ENCODE results near the gene TACSTD2. TPM values are rescaled to one million over a fixed set of nuclear protein-coding genes. Genes with fewer than 3 reads are reported as not detected.

The TACSTD2 gene
- total and polyA plus RNA-seq, 2 donors (not counting 1 experiment from before 2014, with no cell fraction given) = not detected

- POLR2A ChIA-PET = no interaction called here
- intact Hi-C loops (cut with micrococcal nuclease) = no loop called here
- no peak for ATAC-seq (ENCODE audit: low read depth)
- Mint-ChIP-seq H3K4me3 (no peak overlapping the region), H3K4me1 (no peaks in the 10 kb centered on the region), H3K27me3 (peaks cover 41% of the 10 kb centered on the region), H3K27ac (no peak overlapping the region), H3K9me3 (ENCODE audit: insufficient read depth) (peaks cover 2% of the 10 kb centered on the region)
- WGBS (ENCODE audit: insufficient coverage) = 90% methylated on average over 5 of the region's 6 CpGs
- H2AFZ ChIP-seq (ENCODE audit: insufficient read depth, low read depth, low read length, poor library complexity, severe bottlenecking) = no peak overlapping the region
- H3K9ac ChIP-seq (ENCODE audit: low read length) = no peak overlapping the region
- DNase-seq = no peak
- H3K79me2 ChIP-seq (ENCODE audit: control insufficient read depth, insufficient read depth, low read length) = no peaks in the 10 kb centered on the region
- H3K9me3 ChIP-seq (ENCODE audit: control extremely low read depth in 1 of 3, control insufficient read depth in 2 of 3, insufficient read depth in 1 of 3, low read length in 2 of 3) = peaks cover 1 to 5% (median 3%) of the 10 kb centered on the region in 3 donors
- no peak overlapping the region for H3K27ac ChIP-seq (ENCODE audit: low read length in 2 of 2)
- no peaks in the 10 kb centered on the region for H3K4me1 ChIP-seq (ENCODE audit: control insufficient read depth in 2 of 2, insufficient read depth in 2 of 2, low read length in 2 of 2)
- no peak overlapping the region for H3K4me2 ChIP-seq (replicated peaks; ENCODE audit: low read depth, low read length, poor library complexity, severe bottlenecking)
- H4K20me1 ChIP-seq (ENCODE audit: control insufficient read depth, insufficient read depth, low read length, poor library complexity, severe bottlenecking) = no peaks in the 10 kb centered on the region
- H3K4me3 ChIP-seq (ENCODE audit: control extremely low read depth in 1 of 5, extremely low read depth in 1 of 5, insufficient read depth in 1 of 5, low read depth in 2 of 5, low read length in 4 of 5) = no peak overlapping the region
- CTCF ChIA-PET = interaction anchor here (0.8 kb wide), 1 partner anchor 91 kb away, joined by 3 read pairs; no protein-coding TSS in a partner anchor
- TF ChIP-seq EZH2 (IDR thresholded peaks at IDR 0.05; ENCODE audit: borderline replicate concordance, insufficient read depth, low read depth, low read length, poor library complexity, severe bottlenecking) (no peak), CTCF (IDR thresholded peaks at IDR 0.05) (no peak)
- H3K36me3 ChIP-seq (replicated peaks in 1 of 2; ENCODE audit: control extremely low read depth in 1 of 2, control insufficient read depth in 1 of 2, extremely low read depth in 1 of 2, insufficient read depth in 2 of 2, low read length in 1 of 2) = no peaks in the 10 kb centered on the region
- H3K27me3 ChIP-seq (replicated peaks in 1 of 4; ENCODE audit: control extremely low read depth in 1 of 4, control insufficient read depth in 3 of 4, insufficient read depth in 4 of 4, low read length in 3 of 4) = peaks cover 0 to 10% (median 4%) of the 10 kb centered on the region in 4 experiments
These were observed 15.4 kb downstream of the TACSTD2 start for GRCh38 chr1:58561633-58562032.

- POLR2A ChIA-PET = no interaction called here
These were observed 21.7 kb downstream of the TACSTD2 start for GRCh38 chr1:58555393-58555792.

More at GRCh38 chr1:58555393-58555792, 21.7 kb downstream of the TACSTD2 start:
- peaks cover 1 to 5% (median 3%) of the 10 kb centered on the region in 3 donors for H3K9me3 ChIP-seq (ENCODE audit: control extremely low read depth in 1 of 3, control insufficient read depth in 2 of 3, insufficient read depth in 1 of 3, low read length in 2 of 3)
- WGBS (ENCODE audit: insufficient coverage) = no CpG with 5 or more reads among the region's 1 CpG
- H3K27ac ChIP-seq (ENCODE audit: low read length in 2 of 2) = no peak overlapping the region
- TF ChIP-seq CTCF (IDR thresholded peaks at IDR 0.05) (no peak), EZH2 (IDR thresholded peaks at IDR 0.05; ENCODE audit: borderline replicate concordance, insufficient read depth, low read depth, low read length, poor library complexity, severe bottlenecking) (no peak)
- H2AFZ ChIP-seq (ENCODE audit: insufficient read depth, low read depth, low read length, poor library complexity, severe bottlenecking) = no peak overlapping the region
- intact Hi-C loops (cut with micrococcal nuclease) = no loop called here
- H3K79me2 ChIP-seq (ENCODE audit: control insufficient read depth, insufficient read depth, low read length) = no peaks in the 10 kb centered on the region
- peaks cover 28% of the 10 kb centered on the region for H3K27me3 Mint-ChIP-seq
- no peak overlapping the region for H3K4me2 ChIP-seq (replicated peaks; ENCODE audit: low read depth, low read length, poor library complexity, severe bottlenecking)
- no peaks in the 10 kb centered on the region for H3K4me1 Mint-ChIP-seq
- H3K4me1 ChIP-seq (ENCODE audit: control insufficient read depth in 2 of 2, insufficient read depth in 2 of 2, low read length in 2 of 2) = no peaks in the 10 kb centered on the region
- no peaks in the 10 kb centered on the region for H3K9me3 Mint-ChIP-seq (ENCODE audit: insufficient read depth)
- H3K36me3 ChIP-seq (replicated peaks in 1 of 2; ENCODE audit: control extremely low read depth in 1 of 2, control insufficient read depth in 1 of 2, extremely low read depth in 1 of 2, insufficient read depth in 2 of 2, low read length in 1 of 2) = no peaks in the 10 kb centered on the region
- ATAC-seq (ENCODE audit: low read depth) = no peak
- no peak overlapping the region for H3K4me3 Mint-ChIP-seq
- CTCF ChIA-PET = interaction anchor here (1.0 kb wide), 1 partner anchor 9 kb away, joined by 3 read pairs; the partner anchor contains the start of gene OMA1
- no peak overlapping the region for H3K9ac ChIP-seq (ENCODE audit: low read length)
- peaks cover 0 to 13% (median 6%) of the 10 kb centered on the region in 4 experiments for H3K27me3 ChIP-seq (replicated peaks in 1 of 4; ENCODE audit: control extremely low read depth in 1 of 4, control insufficient read depth in 3 of 4, insufficient read depth in 4 of 4, low read length in 3 of 4)
- no peak for DNase-seq
- H4K20me1 ChIP-seq (ENCODE audit: control insufficient read depth, insufficient read depth, low read length, poor library complexity, severe bottlenecking) = no peaks in the 10 kb centered on the region
- no peak overlapping the region for H3K27ac Mint-ChIP-seq
- no peak overlapping the region for H3K4me3 ChIP-seq (ENCODE audit: control extremely low read depth in 1 of 5, extremely low read depth in 1 of 5, insufficient read depth in 1 of 5, low read depth in 2 of 5, low read length in 4 of 5)
